Vagina (tissue), 2 donors: ENCODE measurements around the gene RALGAPA2. TPM values are rescaled to one million over a fixed set of nuclear protein-coding genes. Genes with fewer than 3 reads are reported as not detected.

ENCODE experiments used
- DNase-seq, 2 donors: peaks; one replicate each; pipeline ENCODE4 v3.0.0-alpha.2; 2017; ENCODE audit errors: extremely low spot score in 2 of 2
- H3K27ac ChIP-seq: fragments of 200-600 bp; sonication (generic); one replicate; pipeline ENCODE4 v1.5.1; 2019
- H3K27me3 ChIP-seq: fragments of 200-600 bp; sonication (generic); one replicate; pipeline ENCODE4 v1.5.1; 2019
- H3K36me3 ChIP-seq, 2 donors: fragments of 200-600 bp; sonication (generic); one replicate each; pipeline ENCODE4 v1.5.1; 2017 to 2019
- H3K4me1 ChIP-seq: fragments of 200-600 bp; sonication (generic); one replicate; pipeline ENCODE4 v1.5.1; 2019
- H3K4me3 ChIP-seq, 2 donors: fragments of 200-600 bp; sonication (generic); 1 replicate in 1 of 2; 2 replicates in 1 of 2; pipeline ENCODE4 v1.5.1; 2016 to 2019
- H3K9me3 ChIP-seq: fragments of 200-600 bp; sonication (generic); one replicate; pipeline ENCODE4 v1.5.1; 2019
- POLR2A ChIP-seq, 2 donors: fragments of 450-650 bp; IDR thresholded peaks; one replicate each; pipeline ENCODE4 v1.6.1; 2017; ENCODE audit warnings: antibody characterized with exemption in 2 of 2, mild to moderate bottlenecking in 2 of 2, moderate library complexity in 2 of 2
- POLR2AphosphoS5 ChIP-seq, 2 donors: sonication (generic); formaldehyde crosslinking; IDR thresholded peaks; one replicate each; pipeline ENCODE4 v1.9.0; 2017; ENCODE audit warnings: antibody characterized with exemption in 2 of 2, mild to moderate bottlenecking in 2 of 2, low read depth in 1 of 2; ENCODE audit not compliant: insufficient read depth in 1 of 2
- intact Hi-C: fragments of 100-400 bp; cut with DNase I; formaldehyde crosslinking; loops from one replicate; pipeline ENCODE4 v1.15.1; 2023
- total RNA-seq: library from RNA; depleted of rRNA; stranded (reverse); fragments of >200 nt; gene quantifications from one replicate; pipeline ENCODE4 v1.2.3, GENCODE V29; 2016
- TF ChIP-seq, protein P1 (sequence below), 3 experiments: fragments of 450-650 bp in 2 of 3; fragments of 200-600 bp in 1 of 3; sonication (generic) in 1 of 3; IDR thresholded peaks; one replicate each; pipeline ENCODE4 v1.5.1; 2017 to 2019; ENCODE audit warnings: antibody characterized with exemption in 3 of 3, mild to moderate bottlenecking in 2 of 3, moderate library complexity in 2 of 3

RALGAPA2 gene
- total RNA-seq, 1 donor from 2014 or later: 31.9 TPM

DNA sequence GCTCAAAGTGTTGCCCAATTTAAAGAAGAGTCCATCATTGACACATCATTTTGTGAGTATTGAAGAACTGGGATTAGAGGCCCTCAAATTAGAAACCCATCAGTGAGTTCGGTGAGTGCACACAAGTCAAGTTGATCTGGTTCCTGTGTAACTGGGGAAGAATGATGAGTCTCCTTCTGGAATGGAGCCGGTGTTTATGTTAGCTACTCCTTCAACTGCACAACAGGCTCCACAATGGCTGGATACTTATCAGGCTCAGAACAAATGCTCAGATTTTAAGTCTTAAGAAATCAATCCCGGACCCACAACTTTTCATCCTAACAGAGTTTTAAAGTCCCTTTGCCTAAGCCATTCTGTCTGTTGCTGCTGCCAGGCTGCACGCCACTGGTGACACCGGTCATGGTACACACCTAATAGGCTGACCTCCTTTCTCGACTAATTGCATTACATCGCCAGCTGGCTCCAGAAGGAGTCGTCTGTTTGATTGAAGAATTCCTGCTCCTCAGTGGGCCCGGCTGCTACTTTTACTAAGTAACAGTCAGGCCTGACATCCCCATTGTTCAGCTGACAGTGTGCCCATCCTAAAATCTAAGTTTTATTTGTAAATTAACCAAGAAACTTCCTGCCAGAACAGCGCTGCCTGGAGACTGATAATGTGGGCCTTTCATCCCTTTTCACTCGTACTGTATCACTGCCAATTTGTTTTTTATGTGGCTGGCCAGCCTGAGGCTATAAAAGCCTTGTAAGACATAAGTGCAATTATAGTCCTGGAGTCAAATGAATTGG, 214.2 kb downstream of the RALGAPA2 start:
- Histone ChIP-seq H3K27ac (no peak overlapping the region), H3K4me1 (peaks cover 12% of the 10 kb centered on the region), H3K9me3 (no peaks in the 10 kb centered on the region), H3K4me3 (no peak overlapping the region), H3K36me3 (peaks cover 0 to 28% of the 10 kb centered on the region in 2 donors), H3K27me3 (no peaks in the 10 kb centered on the region)
- intact Hi-C loops: no loop called here
- no peak for DNase-seq
- TF ChIP-seq POLR2AphosphoS5 (IDR thresholded peaks at IDR 0.05; ENCODE audit: insufficient read depth in 1 of 2, low read depth in 1 of 2): no peak
- no peak for TF ChIP-seq POLR2A (IDR thresholded peaks at IDR 0.05)
- TF ChIP-seq, protein P1, sequence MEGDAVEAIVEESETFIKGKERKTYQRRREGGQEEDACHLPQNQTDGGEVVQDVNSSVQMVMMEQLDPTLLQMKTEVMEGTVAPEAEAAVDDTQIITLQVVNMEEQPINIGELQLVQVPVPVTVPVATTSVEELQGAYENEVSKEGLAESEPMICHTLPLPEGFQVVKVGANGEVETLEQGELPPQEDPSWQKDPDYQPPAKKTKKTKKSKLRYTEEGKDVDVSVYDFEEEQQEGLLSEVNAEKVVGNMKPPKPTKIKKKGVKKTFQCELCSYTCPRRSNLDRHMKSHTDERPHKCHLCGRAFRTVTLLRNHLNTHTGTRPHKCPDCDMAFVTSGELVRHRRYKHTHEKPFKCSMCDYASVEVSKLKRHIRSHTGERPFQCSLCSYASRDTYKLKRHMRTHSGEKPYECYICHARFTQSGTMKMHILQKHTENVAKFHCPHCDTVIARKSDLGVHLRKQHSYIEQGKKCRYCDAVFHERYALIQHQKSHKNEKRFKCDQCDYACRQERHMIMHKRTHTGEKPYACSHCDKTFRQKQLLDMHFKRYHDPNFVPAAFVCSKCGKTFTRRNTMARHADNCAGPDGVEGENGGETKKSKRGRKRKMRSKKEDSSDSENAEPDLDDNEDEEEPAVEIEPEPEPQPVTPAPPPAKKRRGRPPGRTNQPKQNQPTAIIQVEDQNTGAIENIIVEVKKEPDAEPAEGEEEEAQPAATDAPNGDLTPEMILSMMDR (IDR thresholded peaks at IDR 0.05): no peak

DNA sequence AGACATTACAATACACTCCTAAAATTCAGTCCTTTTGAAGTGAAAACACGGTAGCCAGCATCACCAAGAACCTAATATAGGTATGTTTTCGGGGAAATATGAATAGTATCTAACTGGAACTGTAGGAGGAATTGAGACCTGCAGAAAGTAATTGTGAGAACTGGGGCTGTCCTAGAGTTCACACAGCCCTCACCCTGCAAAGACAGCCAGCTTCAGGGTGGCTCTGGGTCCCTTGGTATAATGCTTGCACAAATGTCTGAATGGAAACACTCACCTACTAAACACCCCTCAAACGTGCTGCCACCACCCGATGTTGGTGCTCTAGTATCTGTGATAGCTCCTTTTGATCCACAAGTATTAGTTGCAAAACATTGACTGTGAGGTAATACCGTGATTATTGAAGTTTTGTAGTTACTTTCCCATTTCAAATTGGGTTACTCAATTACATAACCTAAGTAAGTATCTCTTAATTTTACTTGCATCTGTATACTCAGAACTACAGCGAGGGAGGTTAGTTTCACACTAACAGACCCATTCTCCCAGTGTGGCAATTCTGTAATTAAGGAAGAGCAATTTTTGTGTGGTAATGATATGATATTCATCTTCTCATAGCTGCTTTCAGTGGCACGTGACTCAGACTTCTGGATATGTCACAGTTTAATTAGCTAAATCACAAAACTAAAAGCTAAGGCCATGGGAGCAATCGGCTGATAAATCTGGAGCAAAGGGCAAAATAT, 215.0 kb downstream of the RALGAPA2 start:
- H3K4me1 ChIP-seq: peaks cover 12% of the 10 kb centered on the region
- no peaks in the 10 kb centered on the region for H3K9me3 ChIP-seq
- H3K36me3 ChIP-seq: peaks cover 0 to 20% of the 10 kb centered on the region in 2 donors
- H3K27me3 ChIP-seq: no peaks in the 10 kb centered on the region
- intact Hi-C loops: no loop called here
- no peak overlapping the region for H3K27ac ChIP-seq
- TF ChIP-seq POLR2A (IDR thresholded peaks at IDR 0.05) (no peak), POLR2AphosphoS5 (IDR thresholded peaks at IDR 0.05; ENCODE audit: insufficient read depth in 1 of 2, low read depth in 1 of 2) (no peak)
- no peak overlapping the region for H3K4me3 ChIP-seq
- no peak for DNase-seq

DNA sequence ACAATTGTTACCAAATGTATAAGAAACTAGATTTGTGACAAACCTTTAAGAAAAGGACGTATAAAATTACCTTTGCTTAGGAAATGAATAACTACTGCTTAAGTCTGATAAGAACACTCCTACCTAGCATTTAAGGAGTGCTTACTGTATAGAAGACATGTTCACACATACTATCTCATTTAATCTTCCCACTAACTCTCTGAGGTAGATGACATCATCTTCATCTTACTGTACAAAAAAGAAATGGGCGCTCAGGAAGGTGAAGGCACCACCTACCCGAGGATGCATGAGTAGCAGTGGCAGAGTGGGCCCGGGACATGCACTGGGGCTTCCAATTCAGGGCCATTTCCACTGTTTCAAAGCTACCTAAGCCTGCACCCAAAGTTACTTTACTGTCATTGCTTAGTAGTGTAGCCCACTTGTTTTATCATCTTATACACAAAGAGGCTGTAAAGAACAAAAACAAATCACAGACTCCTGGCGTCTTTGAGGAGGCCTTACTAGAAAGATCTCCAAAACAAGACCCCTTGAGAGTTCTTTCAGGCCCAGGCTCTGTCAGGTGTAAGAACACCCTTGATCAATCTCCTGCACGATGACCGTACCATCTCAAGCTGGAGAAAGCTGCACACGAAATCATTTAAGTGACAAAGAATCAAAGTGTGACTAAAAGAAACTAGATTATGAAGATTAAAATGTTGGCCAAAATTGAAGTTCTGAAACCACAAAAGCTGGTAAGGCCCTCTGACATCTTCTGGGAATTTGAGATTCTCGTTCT, 216.5 kb downstream of the RALGAPA2 start:
- no peak overlapping the region for H3K4me3 ChIP-seq
- peaks cover 12% of the 10 kb centered on the region for H3K4me1 ChIP-seq
- DNase-seq: no peak
- no peaks in the 10 kb centered on the region for H3K27me3 ChIP-seq
- no peaks in the 10 kb centered on the region for H3K9me3 ChIP-seq
- TF ChIP-seq, protein P1 (IDR thresholded peaks at IDR 0.05): no peak
- TF ChIP-seq POLR2A (IDR thresholded peaks at IDR 0.05) (no peak), POLR2AphosphoS5 (IDR thresholded peaks at IDR 0.05; ENCODE audit: insufficient read depth in 1 of 2, low read depth in 1 of 2) (no peak)
- no peak overlapping the region for H3K27ac ChIP-seq
- peaks cover 0 to 7% of the 10 kb centered on the region in 2 donors for H3K36me3 ChIP-seq
- intact Hi-C loops: no loop called here

DNA sequence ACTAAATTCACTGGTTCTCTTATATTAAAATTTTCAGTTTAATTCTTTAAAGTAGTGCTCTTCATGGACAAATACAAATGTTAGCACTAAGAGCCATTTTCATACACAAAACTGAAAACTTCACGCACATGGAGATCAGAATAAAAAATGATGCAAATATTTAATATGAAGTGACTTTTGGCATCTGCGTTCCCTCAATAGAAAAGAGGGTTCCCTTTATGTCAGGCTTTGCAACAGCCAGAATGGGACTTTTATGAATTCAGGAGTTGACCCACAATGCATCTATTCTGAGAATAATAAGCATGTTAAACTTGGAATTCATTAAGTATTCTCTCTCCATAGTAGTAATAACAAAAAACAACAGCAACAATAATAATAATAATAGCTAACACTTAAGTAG, 218.7 kb downstream of the RALGAPA2 start:
- no peak for DNase-seq
- peaks cover 0 to 7% of the 10 kb centered on the region in 2 donors for H3K36me3 ChIP-seq
- H3K9me3 ChIP-seq: no peaks in the 10 kb centered on the region
- no peaks in the 10 kb centered on the region for H3K27me3 ChIP-seq
- TF ChIP-seq POLR2AphosphoS5 (IDR thresholded peaks at IDR 0.05; ENCODE audit: insufficient read depth in 1 of 2, low read depth in 1 of 2) (no peak), POLR2A (IDR thresholded peaks at IDR 0.05) (no peak)
- TF ChIP-seq, protein P1 (IDR thresholded peaks at IDR 0.05): no peak
- no peak overlapping the region for H3K4me3 ChIP-seq
- intact Hi-C loops: no loop called here
- H3K27ac ChIP-seq: no peak overlapping the region
- H3K4me1 ChIP-seq: peaks cover 9% of the 10 kb centered on the region
